Measurements from ENCODE around the gene CDCA7L.
"Not testable (repeated sequence)": the region's sequence is repeated elsewhere in the genome, so short reads cannot be mapped to it uniquely, and the experiment has no call there.

Gene CDCA7L

DNA sequence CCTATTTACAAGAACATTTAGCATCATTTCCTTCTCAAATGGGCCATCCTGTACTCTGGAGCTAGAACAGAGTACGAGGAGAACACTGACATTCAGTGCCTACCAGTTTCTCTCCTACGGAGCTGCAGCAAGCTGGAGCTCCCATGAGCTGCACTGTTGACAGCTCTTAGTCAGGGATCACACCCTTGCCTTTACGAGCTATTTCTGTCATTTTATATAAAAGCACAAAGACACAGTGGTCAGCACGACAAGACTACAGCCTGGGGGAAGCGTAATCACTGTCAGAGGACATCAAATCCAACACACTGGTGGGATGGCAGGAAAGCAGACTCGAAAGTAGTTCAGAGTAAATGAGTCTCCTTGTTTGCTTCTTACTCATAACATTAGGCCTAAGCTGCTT, 2.7 kb downstream of the CDCA7L start:
- no peak for DNase-seq

DNA sequence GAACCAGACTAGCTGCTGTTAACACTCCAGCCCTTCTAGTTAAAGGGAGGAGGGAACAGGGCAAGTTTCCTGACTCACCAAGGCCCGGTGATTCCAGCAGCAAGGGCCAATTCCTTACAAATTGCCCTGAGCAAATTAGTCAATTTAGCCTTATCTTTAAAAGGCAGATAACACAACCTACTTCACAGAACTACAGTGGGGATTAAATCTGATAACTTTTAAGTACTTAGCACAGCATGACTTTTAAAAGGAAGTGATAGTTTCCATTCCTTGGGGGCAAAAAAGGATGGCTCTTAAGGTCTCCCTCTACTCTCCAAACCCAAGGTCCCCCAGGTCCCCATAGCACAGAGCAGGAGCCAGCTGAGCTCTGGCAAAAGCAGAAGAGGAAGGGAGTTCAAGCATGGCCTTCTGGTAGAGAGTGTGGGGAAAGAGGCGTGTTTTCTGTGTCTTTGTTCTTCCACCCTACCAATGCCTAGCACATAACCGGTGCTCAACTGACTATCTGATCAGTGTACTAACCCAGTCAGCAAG, 4.0 kb downstream of the CDCA7L start:
- no peak for DNase-seq

DNA sequence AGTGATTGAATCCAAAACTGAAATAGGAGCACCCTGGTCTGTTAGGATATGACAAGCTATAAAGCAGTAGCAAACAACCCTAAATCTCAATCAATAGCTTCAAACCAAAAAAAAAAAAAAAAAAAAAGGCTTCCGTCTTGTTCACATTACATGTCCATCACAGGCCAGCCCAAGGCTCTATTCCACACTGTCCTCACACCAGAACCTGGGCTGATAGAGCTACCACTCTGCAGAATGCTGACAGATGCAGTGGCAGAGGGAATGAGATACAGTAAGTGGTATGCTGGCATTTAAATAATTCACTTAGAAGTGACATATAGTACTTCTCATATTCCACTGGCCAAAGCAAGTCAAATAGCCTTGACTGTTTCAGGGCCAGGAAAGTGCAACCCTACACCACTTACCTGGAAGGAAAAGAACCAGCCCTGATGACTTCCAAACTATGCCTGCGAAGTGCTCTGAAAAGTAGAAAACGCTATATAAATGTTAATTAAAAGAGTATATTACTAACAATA, 5.8 kb downstream of the CDCA7L start:
- DNase-seq: no peak

DNA sequence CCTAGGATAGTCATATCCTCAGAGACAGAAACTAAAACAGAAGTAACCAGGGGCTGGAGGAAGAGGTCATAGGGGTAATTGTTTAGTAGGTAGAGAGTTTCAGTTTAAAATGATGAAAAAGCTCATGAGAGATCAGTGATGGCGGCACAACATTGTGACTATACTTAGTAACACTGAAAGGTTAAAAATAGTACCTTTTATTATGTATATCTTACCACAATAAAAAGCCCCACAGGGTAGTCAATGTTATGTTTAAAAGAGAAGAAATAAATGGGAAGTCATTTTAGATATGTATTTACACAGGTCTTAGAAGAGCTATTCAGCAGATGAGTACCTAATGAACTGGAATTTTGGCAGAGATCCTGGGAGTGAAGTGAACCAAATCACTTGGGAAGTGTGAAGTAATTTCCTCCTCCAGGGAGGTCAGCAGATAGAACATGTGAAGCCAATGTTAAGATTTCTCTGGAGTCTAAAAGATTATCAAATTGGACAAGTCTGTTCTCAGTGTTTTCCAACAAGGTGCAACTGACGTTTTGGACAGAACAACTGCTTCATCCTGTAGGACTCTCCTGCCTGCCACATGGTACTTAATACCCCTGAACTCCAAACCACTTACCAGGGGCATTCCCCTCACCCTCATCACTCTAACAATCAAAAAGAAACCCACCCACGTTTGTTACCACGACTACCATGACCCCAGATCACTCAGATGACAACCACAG, 6.4 kb downstream of the CDCA7L start:
- peak; percentile 47 for DNase-seq

DNA sequence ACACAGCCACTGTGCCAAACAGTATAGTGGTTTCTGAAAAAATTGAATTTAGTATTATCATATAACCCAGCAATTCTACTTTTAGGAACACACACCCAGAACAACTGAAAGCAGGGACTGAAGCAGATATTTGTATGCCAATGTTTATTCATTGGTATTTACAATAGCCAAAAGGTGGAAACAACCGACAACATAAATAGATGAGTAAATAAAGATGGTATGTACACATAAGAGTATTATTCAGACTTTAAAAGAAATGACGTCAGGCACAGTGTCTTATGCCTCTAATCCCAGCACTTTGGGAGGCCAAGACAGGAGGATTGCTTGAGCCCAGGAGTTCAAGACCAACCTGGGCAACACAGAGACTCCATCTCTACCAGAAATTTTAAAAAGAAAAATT, 7.2 kb downstream of the CDCA7L start:
- no peak for DNase-seq

DNA sequence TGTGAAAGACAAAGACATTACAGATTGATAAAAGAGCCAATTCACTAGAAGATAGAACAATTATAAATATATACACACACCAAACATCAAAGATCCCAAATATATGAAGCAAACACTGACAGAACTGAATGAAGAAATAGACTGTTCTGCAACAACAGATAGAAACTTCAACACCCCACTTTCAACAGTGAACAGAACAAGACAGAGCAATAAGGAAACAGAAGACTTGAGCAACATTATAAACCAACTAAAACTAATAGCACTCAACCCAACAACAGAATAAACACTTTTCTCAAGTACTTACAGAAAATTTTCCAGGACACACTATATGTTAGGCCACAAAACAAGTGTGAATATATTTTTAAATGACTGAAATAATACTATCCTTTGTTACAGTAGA, 10.9 kb downstream of the CDCA7L start:
- DNase-seq: no peak

DNA sequence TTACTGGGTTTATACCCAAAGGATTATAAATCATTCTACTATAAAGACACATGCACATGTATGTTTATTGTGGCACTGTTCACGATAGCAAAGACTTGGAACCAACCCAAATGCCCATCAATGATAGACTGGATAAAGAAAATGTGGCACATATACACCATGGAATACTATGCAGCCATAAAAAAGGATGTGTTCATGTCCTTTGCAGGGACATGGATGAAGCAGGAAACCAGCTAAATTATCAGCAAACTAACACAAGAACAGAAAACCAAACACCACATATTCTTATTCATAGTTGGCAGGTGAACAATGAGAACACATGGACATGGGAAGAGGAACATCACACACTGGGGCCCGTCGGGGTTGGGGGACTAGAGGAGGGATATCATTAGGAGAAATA, 12.4 kb downstream of the CDCA7L start:
- not testable (repeated sequence) for DNase-seq

DNA sequence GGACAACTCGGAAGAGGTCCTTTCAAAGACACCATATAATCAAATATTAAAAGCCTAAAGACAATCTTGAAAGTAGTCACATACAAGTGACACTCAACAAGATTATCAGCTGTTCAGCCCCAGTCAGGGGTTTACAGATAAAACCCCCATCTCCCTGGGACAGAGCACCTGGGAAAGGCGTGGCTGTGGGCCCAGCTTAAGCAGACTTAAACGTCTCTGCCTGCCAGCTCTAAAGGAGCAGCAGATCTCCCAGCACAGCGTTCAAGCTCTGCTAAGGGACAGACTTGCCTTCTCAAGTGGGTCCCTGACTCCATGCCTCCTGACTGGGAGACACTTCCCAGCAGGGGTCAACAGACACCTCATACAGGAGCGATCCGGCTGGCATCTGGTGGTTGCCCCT, 18.0 kb downstream of the CDCA7L start:
- DNase-seq: no peak

DNA sequence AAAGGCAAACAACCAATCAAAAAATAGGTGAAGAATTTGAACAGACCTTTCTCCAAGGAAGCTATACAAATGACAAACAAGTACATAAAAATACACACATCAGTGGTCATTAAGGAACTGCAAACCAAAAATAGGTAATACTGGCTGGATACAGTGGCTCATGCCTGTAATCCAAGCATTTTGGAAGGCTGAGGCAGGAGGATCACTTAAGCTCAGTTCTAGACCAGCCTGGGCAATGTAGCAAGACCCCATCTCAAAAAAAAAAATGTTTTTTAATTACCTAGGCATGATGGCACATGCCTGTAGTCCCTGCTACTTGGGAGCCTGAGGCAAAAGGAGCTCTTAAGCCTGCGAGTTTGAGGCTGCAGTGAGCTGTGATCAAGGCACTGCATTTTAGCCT, 19.3 kb downstream of the CDCA7L start:
- DNase-seq: no peak

DNA sequence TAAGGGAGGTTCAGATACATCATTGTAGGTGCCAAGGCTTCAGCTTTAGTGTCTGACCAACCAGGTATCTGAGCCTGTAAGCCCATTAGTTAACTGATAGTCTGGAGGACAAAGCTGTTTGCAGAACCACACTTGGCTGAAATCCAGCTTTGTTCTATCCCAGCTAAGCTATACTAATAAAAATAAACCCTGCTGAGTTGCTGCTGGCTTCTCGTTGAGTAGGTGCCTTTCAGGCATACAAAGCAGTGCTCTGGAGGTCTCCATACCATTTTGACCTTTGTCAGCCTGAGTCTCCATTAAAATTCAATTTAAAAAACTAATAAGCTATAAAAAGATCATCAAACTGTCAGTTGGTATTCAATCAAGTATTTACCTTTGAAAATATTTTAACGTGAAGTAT, 22.0 kb downstream of the CDCA7L start:
- DNase-seq: peak; percentile 97

DNA sequence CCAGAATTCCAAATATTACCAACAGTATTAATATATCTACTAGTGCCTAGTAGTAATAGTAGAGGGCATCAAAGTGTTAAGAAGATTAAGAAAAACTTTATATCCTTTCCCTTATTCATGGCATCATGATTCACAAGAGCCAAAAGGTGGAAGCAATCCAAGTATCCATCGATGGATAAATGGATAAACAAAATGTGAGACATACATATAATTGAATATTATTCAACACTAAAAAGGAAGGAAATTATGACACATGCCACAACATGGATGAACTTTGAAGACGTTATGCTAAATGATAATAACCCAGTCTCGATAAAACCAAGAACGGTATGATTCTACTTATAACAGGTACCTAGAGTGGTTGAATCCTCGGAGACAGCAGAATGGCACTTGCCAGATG, 23.1 kb downstream of the CDCA7L start:
- no peak for DNase-seq

DNA sequence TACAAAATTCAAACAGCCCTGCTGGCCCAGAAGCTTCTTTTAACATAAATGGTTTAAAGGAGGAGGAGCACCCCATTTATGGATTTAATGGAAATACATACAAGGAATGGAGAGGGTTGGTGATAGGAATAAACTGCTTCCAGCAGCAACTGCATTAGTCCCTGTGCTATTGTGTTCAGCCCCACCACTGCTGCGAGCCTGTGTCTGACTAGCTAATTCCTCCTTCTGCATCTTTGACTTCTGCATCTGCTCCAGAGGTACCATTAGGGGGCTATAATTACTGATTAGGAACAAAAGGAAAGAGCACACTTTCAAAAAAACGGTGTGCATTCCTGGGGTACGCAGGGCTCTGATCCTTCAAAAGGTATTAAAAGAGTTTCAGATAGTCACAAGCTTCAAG, 24.8 kb downstream of the CDCA7L start:
- no peak for DNase-seq

DNA sequence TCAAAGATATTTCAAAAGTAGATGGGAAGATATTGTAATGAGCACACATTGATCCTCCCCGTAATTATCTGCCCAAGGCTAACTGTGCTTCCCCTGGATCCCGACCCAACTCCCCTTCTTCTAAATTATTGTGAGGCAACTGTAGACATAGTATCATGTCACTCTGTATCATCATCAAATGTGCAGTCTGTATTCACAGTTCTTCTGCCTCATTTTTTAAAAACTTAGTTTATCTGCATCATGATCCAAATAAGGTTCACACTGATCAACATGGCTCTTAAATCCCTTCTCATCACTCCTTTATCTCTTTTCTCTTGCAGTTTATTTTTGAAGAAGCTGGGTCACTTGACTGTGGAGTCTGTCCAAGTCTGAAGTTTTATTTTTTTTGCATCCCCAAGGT, 27.5 kb downstream of the CDCA7L start:
- DNase-seq: no peak

DNA sequence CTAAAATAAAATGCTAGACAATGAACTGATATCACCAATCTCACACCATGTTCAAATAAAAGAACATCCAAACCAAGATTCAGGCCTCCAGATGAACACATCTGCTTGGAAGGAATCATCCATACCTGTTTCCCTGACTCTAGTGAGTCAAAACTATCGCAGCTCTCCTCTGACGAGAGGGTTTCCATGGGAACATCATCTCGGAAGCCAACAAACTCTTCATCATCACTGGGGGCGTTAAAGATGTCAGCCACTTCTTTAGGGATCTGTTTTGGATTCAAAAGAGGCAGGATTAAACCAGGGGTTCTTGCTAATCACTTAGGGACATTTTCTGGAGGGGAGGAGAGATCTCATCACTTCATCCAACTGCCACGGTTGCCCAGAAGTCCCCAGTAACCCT, 29.1 kb downstream of the CDCA7L start:
- DNase-seq: no peak

DNA sequence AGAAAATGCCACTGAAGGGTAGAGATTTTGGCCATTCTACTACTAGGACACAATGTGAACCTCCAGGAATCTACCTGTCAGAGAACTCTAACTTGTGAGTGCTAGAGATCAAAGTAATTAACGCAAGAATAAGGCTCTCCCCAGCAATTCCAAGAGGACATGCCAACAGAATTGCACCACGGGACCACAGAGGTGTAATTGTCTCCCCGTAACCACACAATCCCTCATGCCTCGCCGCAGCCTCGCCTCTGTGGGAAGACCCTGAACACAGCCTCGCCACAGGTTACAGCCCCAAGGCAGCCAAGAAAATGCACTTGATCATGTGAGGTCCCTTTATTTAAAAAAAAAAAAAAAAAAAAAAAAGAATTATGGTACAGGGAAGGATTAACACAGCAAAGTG, 29.5 kb downstream of the CDCA7L start:
- DNase-seq: no peak

DNA sequence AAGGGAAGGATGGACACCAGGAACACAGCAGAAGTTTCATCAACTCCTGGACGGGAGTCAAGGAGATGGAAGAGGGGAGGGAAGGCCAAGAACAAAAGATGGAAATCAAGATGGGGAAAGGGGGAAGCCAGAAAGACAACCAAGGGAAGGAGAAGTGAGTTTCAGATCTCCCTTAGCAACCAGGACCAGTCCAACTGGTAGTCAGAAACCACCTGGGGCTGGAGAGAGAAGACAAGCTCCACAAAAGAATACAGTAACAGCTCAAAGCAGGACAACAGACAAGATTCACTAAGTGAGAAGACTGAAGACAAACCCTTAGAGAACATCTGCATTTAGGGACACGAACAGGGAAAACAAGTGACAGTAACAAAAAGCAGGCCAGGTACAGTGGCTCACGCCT, 30.6 kb downstream of the CDCA7L start:
- no peak for DNase-seq

DNA sequence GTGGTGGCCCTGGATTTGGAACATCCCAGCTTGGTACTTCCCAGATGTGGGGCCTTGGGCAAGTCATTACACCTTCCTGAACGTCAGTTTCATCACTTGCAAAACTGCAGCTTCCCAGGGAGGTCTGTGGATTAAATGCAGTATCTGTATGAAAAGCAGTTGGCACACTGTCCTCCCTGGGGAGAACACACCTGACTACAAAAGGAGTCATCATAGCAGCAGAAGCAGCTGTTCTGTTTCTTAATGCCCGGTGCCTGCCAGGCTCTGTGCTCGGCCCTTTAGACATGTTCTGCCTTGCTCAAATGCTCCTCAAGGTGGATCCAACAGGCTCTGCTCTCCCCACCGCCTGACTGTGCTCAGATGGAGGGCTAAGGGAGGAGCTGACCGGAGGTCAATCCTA, 31.0 kb downstream of the CDCA7L start:
- no peak for DNase-seq

DNA sequence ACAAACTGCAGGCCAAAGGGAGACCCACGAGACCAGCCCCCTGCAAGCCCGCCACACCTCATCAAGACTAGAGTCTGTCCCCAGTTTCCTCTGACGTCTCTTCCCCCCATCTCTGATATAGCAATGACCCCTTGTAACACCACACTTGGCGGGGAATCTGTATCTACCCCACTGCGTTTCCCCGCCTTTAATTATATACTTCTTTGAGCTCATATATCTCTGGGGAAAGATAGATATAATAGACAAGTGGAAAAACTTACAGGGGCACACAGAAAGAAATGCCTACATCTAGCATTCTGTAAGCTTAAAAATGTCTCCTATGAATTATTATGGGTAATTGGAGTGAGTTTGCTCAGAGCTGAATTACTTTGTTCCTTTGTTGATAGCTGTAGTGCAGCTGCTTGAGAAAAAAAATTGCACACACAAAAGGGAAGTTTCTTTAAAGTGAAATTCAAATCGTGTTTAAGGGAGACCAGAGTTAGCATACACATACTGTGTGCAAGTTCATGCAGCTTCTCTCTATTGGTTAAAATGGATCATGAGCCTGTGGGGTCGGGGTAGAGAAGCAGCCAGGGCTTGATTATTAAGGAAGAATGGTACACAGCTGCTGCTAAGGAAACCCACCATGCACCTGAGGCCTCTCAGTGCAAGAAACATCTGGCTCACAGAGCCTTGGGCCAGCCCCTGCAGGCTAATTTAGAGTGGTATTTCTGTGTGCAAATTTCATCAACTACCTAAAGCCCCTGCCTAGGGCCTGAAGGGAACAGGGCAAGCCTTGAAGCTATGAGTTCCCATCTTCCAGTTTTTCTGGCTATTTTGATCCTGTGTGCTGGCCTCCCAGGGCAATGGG, 32.5 kb downstream of the CDCA7L start:
- DNase-seq: no peak

DNA sequence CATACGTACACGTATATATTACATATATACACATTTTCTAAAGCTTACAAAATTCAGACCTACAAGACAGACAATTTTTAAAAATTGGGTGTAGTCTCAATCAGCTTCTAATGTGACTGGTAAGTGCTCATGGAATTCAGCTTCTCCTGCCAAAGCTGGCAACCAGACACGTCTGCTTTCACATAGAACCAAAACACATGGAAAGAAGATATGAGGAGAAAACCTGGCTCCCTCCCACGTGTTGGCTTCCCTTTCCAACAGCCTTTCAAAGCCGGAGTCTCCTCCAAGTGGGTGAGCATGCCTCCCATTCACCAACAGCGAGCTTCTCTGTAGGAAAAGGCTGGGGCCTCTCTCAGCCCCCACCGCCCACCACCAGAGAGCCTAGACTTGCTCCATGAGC, 33.4 kb downstream of the CDCA7L start:
- no peak for DNase-seq

DNA sequence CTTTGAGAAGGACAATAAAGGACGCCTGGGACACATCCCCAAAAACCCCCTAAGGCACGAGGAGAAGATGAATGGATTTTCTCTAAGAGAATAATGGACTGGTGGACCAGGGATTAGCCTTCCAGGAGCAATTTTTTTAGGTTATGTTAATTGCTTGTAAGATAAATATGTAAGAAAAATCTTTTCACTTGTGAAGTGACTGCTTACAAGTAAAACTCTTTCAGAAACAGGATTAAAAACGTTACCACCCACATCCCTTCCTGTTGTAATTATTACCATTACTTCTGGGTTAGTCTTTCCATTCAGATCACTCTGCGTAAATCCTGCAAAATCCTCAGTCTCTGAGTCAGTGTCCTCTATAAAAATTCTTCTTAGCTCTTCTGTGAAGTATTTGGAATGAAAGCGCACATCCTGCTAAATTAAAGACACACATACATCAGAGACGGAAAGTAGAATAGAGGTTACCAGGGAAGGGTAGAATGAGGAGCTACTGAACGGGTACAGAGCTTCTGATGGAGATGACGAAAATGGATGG, 34.3 kb downstream of the CDCA7L start:
- DNase-seq: no peak

DNA sequence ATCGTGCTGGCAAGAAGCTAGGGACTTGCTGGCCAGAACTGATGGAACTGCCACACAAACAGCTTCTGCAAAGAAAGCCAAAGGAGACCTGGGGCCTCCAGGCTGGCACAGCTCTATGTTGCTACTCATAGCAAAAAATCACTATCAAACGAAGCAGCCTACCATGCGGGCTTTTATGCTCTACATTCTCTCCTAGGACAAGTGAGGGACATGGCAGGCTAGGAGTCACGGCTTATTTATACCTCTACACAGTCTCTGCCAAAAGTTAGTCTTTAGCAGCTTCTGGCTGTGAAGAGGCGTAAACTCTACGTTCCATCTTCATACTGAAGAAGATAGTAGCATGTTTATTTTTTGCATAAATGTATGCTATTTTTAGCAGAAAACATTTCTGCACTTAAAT, 35.4 kb downstream of the CDCA7L start:
- no peak for DNase-seq

DNA sequence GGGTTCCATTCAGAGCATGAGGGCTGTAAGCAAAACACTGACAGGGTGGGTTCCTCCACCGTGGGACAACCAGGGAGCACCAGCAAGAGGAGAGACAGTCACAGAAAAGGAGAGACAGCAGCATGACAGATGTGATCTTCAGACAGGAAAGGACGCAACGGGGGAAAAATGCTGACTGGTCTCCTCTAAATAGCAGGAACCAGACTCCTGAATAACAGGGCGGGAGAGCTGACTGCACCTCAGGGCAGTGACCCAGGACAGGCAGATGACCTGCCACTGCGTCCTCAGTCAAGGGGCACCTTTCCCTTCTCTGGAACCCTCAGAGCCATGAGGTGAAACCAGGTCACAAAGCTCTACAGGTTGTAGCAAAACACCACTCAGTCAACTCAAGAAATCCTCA, 37.0 kb downstream of the CDCA7L start:
- DNase-seq: no peak

DNA sequence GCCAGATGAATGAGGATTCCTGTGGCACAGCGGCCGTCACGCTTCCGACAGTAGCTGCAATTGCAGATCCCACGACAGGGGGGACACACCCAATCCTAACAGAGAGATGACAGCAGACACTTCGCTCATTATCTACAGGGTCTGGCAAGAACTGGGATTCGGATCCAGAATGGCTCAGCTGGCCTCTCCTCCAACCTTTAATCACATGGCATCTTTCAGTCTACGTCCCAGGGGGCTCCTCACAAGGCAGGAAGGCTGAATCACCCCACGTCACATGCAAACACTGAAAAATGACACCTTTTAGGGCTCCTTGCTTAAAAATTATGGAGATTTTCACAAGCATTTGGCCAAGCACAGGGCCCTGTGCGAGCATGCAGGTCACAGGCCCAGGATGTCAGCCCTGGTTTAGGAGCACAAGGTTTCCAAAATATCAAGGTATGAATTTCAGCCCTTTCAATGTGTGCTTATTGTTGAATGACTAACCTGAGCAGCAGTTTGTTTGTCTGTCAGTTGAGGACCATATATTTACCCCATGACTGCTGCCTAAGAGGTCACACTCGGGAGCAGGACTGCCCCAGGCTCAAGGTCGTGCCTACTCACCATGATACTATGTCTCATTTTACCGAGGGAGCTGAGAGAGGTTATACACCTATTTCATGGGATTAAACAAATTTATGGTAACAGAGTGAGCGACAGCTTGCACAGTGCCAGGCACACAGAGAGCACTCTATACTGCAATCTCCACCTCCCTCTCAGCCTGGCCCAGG, 42.5 kb downstream of the CDCA7L start:
- DNase-seq: no peak

Data from NCI-H748 treated with DMSO at 0.1 percent for 48 hours (cell line).